Astrocyte of the spinal cord (primary cell): ENCODE data around the gene CD47.

Experiments used
- DNase-seq: peaks from one replicate; pipeline ENCODE4 v3.0.0; 2011; ENCODE audit warnings: low read depth, low spot score
- H3K4me3 ChIP-seq: 2 replicates; pipeline ENCODE4 v1.5.1; 2011; ENCODE audit warnings: low read depth, mild to moderate bottlenecking, low read length, moderate library complexity
- CTCF ChIP-seq: IDR thresholded peaks from 2 replicates; pipeline ENCODE4 v1.5.1; 2012; ENCODE audit warnings: low read depth, mild to moderate bottlenecking, low read length, inconsistent platforms
- in situ Hi-C: cut with HindIII; loops from 2 replicates; pipeline ENCODE4 v1.10.0; 2017; ENCODE audit warnings: low sequenced_read_pairs

CD47 gene

GRCh38 chr3:108062051-108062450, 28.8 kb downstream of the CD47 start:
- in situ Hi-C loops: no loop called here
- no peak for DNase-seq
- TF ChIP-seq CTCF: no peak
- H3K4me3 ChIP-seq: no peak overlapping the region

GRCh38 chr3:108060331-108060730, 30.5 kb downstream of the CD47 start:
- in situ Hi-C loops: no loop called here
- no peak overlapping the region for H3K4me3 ChIP-seq
- TF ChIP-seq CTCF: no peak
- DNase-seq: no peak

GRCh38 chr3:108055931-108056330, 34.9 kb downstream of the CD47 start:
- no peak for DNase-seq
- TF ChIP-seq CTCF: no peak
- in situ Hi-C loops: no loop called here
- H3K4me3 ChIP-seq: no peak overlapping the region

- in situ Hi-C loops: no loop called here
- TF ChIP-seq CTCF: no peak
- H3K4me3 ChIP-seq: no peak overlapping the region
- DNase-seq: no peak
Observed at GRCh38 chr3:108054935-108055334, 35.9 kb downstream of the CD47 start.

- in situ Hi-C loops: no loop called here
- TF ChIP-seq CTCF: no peak
- no peak for DNase-seq
- H3K4me3 ChIP-seq: no peak overlapping the region
Observed at GRCh38 chr3:108053483-108053882, 37.3 kb downstream of the CD47 start.

GRCh38 chr3:108053067-108053466, 37.8 kb downstream of the CD47 start:
- DNase-seq: no peak
- H3K4me3 ChIP-seq: no peak overlapping the region
- in situ Hi-C loops: no loop called here
- TF ChIP-seq CTCF: no peak

- H3K4me3 ChIP-seq: no peak overlapping the region
- in situ Hi-C loops: no loop called here
Observed at GRCh38 chr3:108051005-108051404, 39.8 kb downstream of the CD47 start.

More at GRCh38 chr3:108051005-108051404, 39.8 kb downstream of the CD47 start:
- TF ChIP-seq CTCF: no peak
- DNase-seq: no peak
